Stimulated activated CD8-positive, alpha-beta memory T cell treated with anti-CD3 and anti-CD28 coated beads, Interleukin-7, amount 100 ng/mL, for 24 hours (primary cell): ENCODE data around the gene HMX1.

Source experiments
- DNase-seq: peaks from one replicate; pipeline ENCODE4 v3.0.0-alpha.2; 2020; ENCODE audit warnings: low read depth

HMX1 gene

GRCh38 chr4:8891646-8892555 is 20.3 kb upstream of the HMX1 start:
- DNase-seq = no peak

DNA sequence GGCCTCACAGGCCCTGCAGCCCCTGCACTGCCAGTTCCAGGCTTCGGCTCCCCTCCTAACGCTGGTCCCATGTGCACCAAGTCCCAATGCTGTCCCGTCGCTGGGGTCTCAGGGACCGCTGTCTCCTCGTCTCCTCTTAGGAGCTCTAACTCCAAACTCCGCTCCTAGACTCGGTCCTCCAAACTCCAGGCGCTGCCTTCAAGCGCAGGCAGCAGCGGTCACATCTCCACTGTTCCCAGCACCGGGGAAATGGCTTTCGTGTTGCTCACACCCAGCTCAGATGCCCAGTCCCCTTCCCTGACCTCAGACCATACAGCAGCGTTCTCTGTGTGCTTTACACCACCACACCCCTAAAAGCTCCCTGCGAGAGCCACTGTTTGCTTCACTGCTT is 19.6 kb upstream of the HMX1 start:
- DNase-seq = no peak

DNA sequence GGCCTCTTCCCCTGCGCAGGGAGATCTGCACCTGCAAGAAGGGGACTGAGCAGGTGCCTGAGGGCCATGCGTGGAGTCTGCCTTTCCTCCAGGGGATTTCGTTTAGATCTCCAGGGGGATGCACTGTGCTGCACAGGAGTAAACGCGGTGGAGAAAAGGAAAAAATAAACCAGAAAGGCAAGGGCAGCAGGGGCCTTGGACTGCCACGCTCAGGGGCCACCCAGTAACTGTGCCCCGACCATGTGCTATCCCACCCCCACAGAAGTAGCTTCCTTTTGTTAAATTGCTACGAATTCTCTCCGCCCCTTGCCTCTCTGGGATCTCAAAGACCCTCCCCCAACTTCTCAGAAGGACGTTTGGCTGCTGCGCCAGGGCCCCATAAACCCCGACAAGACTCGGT is 17.2 kb upstream of the HMX1 start:
- DNase-seq = no peak

DNA sequence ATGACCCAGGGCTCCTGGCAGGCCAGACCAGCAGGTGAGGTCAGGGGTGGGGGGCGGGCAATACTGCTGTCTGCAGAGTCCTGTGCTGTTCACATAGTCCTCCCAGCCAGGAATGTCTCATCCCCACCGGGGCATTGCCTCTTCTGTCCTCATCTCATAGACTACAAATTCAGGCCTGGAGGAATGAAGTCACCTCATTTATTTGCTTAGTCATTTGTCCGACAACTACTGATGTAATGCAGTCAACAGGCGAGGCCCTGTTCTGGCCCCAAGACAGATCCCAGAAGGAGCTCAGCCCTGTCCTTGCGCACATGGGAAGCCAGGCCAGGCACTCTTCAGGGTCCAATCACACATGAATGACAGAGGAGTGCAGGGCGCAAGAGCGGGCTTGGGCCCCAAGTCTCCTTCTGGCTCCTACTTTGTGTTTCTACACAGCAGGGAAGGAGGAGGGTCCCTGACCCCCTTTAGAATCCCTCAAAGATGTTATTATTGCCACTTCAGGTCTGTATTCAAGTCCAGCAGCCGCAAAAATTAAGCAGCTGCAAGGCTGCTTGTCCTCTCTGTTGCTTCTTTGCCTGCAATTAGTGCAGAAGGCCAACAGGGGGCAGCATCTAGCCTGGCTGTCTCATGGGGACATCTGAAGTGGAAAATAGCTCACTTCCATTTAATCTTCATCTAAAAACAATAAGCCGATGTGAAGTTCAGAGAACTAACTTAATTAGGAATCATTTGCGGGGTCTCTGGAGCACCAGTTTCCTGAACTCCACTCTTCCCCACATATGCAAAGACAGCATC is 15.2 kb upstream of the HMX1 start:
- DNase-seq = no peak

DNA sequence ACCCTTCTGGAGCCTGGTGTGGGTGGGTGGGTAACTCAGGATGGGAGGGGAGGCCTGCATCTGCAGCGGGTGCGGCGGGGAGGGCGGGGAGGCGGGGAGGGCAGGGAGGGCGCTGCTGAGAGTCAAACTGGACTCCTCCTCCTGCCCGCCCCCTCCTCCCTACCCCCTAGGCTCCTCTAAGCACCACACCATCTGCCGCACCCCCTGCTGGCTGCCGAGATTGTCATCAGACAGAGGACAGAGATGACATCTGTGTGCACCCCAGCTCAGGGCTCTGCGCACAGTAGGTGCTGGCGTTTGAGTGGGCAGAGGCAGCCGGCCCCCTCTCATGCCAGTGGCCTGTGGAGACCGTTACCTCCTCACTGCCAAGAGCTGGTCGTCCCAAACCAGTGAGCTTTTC is 10.6 kb upstream of the HMX1 start:
- DNase-seq = no peak

GRCh38 chr4:8880851-8881250 is 9.2 kb upstream of the HMX1 start:
- no peak for DNase-seq

GRCh38 chr4:8879574-8879973 is 7.9 kb upstream of the HMX1 start:
- no peak for DNase-seq

GRCh38 chr4:8878421-8878820 is 6.8 kb upstream of the HMX1 start:
- no peak for DNase-seq

GRCh38 chr4:8877780-8878040 is 6.1 kb upstream of the HMX1 start:
- DNase-seq = no peak

- no peak for DNase-seq
Observed at GRCh38 chr4:8876982-8877779, 5.5 kb upstream of the HMX1 start.

DNA sequence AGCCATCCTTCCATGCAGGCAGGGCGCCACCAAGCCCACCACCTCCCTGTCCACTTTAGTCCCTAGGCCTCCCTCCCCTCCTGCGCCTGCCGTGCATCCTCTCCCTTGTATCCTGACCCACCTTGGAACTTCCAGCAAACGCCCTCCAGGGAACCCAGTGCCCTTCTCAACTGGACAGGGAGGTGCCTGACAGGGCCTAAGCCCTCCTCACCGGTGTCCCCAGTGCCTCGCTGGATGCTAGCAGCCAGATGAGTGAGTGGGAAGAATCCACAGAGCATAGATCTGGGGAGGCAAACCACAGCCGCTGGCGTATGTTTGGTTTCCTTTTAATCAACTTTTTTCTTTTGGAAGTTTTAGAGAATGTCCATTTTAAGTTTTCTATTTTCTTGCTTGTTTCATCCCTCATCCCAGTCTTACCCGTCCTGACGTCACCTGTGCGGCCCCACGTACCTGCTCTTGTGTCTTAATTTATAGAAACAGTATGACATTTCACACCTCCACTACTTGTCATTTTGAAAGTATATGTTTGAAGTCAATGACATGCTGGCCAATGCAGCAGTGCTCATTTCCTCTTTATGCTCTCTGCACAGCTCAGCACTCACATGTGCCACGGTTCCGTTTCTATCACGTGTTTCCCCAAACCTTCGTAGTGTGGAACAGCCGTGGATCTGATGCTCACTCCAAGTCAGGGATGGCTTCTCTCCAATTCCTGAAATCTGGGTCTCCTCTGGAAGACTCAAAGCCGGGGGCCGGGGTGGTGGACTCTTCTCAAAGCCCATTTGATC is 3.4 kb upstream of the HMX1 start:
- no peak for DNase-seq

DNA sequence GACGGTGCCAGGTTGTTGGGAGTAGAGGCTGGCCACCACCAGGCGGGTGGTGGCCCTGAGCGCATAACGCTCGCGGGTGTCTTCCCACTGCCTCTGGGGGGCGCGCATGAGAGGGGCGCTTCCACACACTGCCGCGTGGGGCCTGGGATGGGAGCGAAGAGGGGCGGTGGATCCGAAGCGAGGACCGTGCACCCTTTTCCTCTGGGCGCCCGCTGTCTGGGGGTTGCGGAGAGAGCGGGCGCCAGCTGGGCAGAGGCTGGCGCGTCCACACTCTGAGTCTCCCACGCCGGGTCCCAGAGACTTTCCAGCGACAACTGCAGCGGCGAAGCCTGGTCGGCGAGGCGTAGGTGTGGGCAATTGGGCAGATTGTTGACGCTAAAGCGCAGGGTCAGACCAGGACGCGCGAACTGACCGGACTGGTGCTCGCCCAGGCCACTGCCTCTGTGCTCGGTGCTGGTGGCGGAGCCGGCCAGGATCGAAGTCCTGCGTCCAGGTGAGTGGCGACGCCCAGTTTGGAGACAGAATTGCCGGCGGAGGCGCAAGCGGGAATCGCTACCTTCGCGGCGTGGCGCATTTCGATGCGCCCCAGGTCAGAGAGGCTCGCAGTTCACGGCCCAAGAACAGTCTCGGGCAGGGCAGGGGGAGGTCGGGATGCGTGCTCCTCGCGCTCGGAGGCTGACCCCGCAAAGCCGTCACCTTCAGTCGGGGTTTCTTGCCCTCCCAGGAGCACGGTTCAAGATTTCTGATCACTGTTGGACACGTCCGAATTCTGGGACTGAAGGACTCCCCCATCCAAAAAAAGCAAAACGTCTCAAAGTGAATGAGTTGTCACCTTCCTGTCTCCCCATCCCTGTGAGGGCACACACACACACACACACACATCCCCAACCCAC is 2.6 kb upstream of the HMX1 start:
- no peak for DNase-seq

DNA sequence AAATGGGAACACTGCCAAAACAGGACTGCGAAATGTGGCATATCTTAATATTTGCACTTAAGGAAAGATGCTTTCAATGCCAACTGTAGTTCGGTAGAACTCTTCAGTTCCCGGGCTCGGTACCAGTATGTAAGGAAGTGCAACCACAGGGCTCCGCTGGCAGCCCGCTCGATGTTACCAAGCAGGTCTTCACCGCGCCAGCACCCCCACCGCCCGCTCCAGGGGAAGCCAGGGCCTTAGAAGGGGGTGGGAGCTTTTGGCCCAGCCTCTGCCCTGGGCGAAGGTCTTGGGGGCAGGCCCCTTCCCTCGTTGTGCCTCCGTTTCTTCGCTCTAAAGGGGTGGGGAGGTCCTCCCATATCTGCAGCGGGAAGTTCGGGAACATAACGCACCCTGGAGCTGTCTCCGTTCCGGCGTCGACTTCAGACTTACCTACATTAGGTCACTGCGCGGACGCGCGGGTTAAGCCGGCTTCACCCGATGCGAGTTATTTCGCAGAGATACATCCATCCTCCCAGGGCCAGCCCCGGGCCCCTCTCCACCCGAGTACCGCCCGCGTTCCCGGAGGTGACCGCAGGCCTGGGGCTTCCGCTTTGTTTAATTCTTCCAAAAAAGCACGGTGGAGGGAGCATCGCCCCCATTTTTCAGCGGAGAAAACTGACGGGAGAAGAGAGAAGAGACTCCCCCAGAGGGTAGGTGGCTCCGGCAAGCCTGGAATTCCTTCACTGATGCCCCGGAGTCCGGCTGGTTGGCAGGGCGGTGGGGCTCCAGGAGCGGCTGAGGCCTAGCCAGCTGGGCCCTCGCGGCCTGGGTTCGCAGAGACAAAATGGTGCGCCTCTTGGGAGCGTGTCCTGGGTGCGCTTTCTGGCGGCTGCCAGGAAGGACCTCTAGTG is 1.0 kb upstream of the HMX1 start:
- no peak for DNase-seq

GRCh38 chr4:8870647-8871416 is 807 bp downstream of the HMX1 start:
- no peak for DNase-seq

GRCh38 chr4:8869898-8870646 is 1.6 kb downstream of the HMX1 start:
- no peak for DNase-seq

- no peak for DNase-seq
Observed at GRCh38 chr4:8869002-8869897, 2.4 kb downstream of the HMX1 start.

- no peak for DNase-seq
Observed at GRCh38 chr4:8868321-8869001, 3.2 kb downstream of the HMX1 start.
